Uterus (tissue), 2 donors: Measurements from ENCODE around the gene YLPM1.

Experiments used
- CTCF ChIP-seq, 4 experiments: fragments of 200-600 bp in 2 of 4; fragments of 450-650 bp in 2 of 4; sonication (generic) in 2 of 4; IDR thresholded peaks; one replicate each; pipeline ENCODE4 v1.5.1; 2016 to 2019; ENCODE audit warnings: antibody characterized with exemption in 4 of 4, mild to moderate bottlenecking in 2 of 4, moderate library complexity in 1 of 4
- POLR2A ChIP-seq, 2 donors: fragments of 450-650 bp; IDR thresholded peaks; one replicate each; pipeline ENCODE4 v1.6.1; 2016; ENCODE audit warnings: antibody characterized with exemption in 2 of 2, mild to moderate bottlenecking in 1 of 2, moderate library complexity in 1 of 2

DNA sequence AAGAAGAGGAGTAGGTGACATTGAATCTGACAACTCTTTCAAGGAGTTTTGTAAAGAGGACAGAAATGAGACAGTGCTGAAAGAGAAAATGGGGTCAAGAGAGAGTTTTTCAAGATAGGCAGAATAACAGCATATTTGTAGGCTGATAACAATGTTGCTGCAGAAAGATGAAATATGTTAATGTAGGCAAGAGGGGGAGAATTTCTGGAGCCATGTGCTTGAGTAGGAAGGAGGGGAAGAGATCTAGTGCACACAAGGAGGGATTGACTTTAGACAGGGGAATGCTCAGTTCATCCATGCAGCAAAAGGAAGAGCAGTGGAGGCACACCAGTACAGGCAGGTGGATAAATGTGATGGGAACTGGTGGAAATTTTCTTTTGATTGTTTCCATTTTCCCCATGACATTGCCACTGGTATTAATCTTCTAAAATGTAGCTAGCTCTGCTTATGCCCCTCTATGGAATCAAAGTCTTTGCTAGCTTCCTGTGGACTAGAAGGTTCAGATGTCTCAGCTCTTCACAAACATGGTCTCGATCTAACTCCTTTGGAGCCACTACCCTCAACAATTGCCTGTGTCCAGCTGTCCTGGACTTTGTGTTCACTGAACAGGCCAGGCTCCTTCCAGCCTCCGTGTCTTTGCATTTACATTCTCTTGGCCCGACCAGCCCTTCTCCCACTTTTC lies 103.7 kb downstream of the YLPM1 start:
- no peak for TF ChIP-seq CTCF (IDR thresholded peaks at IDR 0.05)
- no peak for TF ChIP-seq POLR2A (IDR thresholded peaks at IDR 0.05)
